ENCODE measurements around the gene MED12L.

MED12L gene

DNA sequence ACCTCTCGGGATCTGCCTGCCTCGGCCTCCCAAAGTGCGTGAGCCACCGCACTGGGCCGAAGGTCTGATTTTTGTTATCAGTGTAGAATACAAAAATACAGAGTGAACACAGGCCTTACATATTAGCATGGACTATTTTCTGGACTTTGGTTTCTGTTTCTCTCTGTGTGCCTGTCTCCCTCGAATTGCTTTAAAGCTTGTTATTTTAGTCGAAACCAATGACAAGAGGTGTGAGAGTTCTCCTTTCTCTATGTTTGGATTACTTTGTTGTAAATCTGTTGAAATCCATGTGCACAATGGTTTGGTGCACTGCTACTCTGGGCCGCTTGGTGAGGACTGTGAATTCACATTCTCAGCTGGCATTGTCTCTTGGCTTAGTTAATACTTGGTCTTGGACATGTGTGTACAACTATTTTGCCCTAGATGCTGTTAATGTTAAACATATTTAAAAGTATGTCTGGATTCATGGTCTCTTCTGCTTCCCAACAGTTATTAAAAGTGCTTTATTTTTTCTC lies 23.9 kb downstream of the MED12L start:
- ATAC-seq (ENCODE audit: low read depth), result no peak
- H3K4me3 ChIP-seq (ENCODE audit: severe bottlenecking), result no peak overlapping the region
- H3K27me3 ChIP-seq (ENCODE audit: insufficient read depth, poor library complexity, severe bottlenecking), result no peaks in the 10 kb centered on the region
- no peaks in the 10 kb centered on the region for H3K9me3 ChIP-seq (ENCODE audit: severe bottlenecking)
- no peaks in the 10 kb centered on the region for H3K4me1 ChIP-seq (ENCODE audit: insufficient read depth, poor library complexity, severe bottlenecking)
- no peak overlapping the region for H3K27ac ChIP-seq (ENCODE audit: poor library complexity, severe bottlenecking)
- H3K36me3 ChIP-seq (ENCODE audit: low read depth), result no peaks in the 10 kb centered on the region
- TF ChIP-seq CTCF (IDR thresholded peaks at IDR 0.05; ENCODE audit: poor library complexity, severe bottlenecking), result no peak
- no peak for DNase-seq (ENCODE audit: low spot score)

DNA sequence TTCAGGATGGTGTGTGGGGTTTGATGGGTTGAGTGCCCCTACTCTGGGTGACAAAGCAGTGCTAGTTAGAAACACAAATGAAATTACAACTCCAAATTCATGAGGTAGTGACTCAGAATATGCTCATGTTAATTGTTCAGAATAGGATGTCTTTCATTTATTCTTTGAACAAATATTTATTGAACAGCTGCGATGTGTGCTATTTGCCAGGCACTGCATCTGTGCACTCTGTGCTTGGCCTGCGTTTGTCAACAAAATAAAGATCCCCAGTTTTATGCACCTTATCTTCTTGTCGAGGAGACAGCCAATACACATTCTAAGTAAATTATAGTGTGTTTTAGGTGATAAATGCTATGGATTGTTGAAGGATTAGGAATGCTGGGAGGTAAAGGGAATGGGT lies 27.3 kb downstream of the MED12L start:
- Histone ChIP-seq H3K9me3 (ENCODE audit: severe bottlenecking) (no peaks in the 10 kb centered on the region), H3K36me3 (ENCODE audit: low read depth) (no peaks in the 10 kb centered on the region), H3K4me3 (ENCODE audit: severe bottlenecking) (no peak overlapping the region), H3K4me1 (ENCODE audit: insufficient read depth, poor library complexity, severe bottlenecking) (no peaks in the 10 kb centered on the region), H3K27me3 (ENCODE audit: insufficient read depth, poor library complexity, severe bottlenecking) (no peaks in the 10 kb centered on the region), H3K27ac (ENCODE audit: poor library complexity, severe bottlenecking) (no peak overlapping the region)
- DNase-seq (ENCODE audit: low spot score) (no peak), ATAC-seq (ENCODE audit: low read depth) (no peak)
- no peak for TF ChIP-seq CTCF (IDR thresholded peaks at IDR 0.05; ENCODE audit: poor library complexity, severe bottlenecking)

- H3K9me3 ChIP-seq (ENCODE audit: severe bottlenecking), result no peaks in the 10 kb centered on the region
- no peaks in the 10 kb centered on the region for H3K27me3 ChIP-seq (ENCODE audit: insufficient read depth, poor library complexity, severe bottlenecking)
- no peak for TF ChIP-seq CTCF (IDR thresholded peaks at IDR 0.05; ENCODE audit: poor library complexity, severe bottlenecking)
- ATAC-seq (ENCODE audit: low read depth), result no peak
- no peaks in the 10 kb centered on the region for H3K36me3 ChIP-seq (ENCODE audit: low read depth)
- no peaks in the 10 kb centered on the region for H3K4me1 ChIP-seq (ENCODE audit: insufficient read depth, poor library complexity, severe bottlenecking)
- H3K27ac ChIP-seq (ENCODE audit: poor library complexity, severe bottlenecking), result no peak overlapping the region
- no peak overlapping the region for H3K4me3 ChIP-seq (ENCODE audit: severe bottlenecking)
- DNase-seq (ENCODE audit: low spot score), result no peak
These were observed 27.9 kb downstream of the MED12L start for GRCh38 chr3:151113343-151113742.

- Histone ChIP-seq H3K4me3 (ENCODE audit: severe bottlenecking) (no peak overlapping the region), H3K4me1 (ENCODE audit: insufficient read depth, poor library complexity, severe bottlenecking) (no peaks in the 10 kb centered on the region), H3K36me3 (ENCODE audit: low read depth) (no peaks in the 10 kb centered on the region), H3K9me3 (ENCODE audit: severe bottlenecking) (no peaks in the 10 kb centered on the region), H3K27ac (ENCODE audit: poor library complexity, severe bottlenecking) (no peak overlapping the region), H3K27me3 (ENCODE audit: insufficient read depth, poor library complexity, severe bottlenecking) (no peaks in the 10 kb centered on the region)
- peak; percentile 29 for TF ChIP-seq CTCF (IDR thresholded peaks at IDR 0.05; ENCODE audit: poor library complexity, severe bottlenecking)
- no peak for ATAC-seq (ENCODE audit: low read depth)
- DNase-seq (ENCODE audit: low spot score), result no peak
These were observed 31.6 kb downstream of the MED12L start for GRCh38 chr3:151117047-151117446.

GRCh38 chr3:151119188-151119587 lies 33.7 kb downstream of the MED12L start:
- H3K27ac ChIP-seq (ENCODE audit: poor library complexity, severe bottlenecking), result no peak overlapping the region
- no peak overlapping the region for H3K4me3 ChIP-seq (ENCODE audit: severe bottlenecking)
- no peaks in the 10 kb centered on the region for H3K36me3 ChIP-seq (ENCODE audit: low read depth)
- H3K9me3 ChIP-seq (ENCODE audit: severe bottlenecking), result no peaks in the 10 kb centered on the region
- TF ChIP-seq CTCF (IDR thresholded peaks at IDR 0.05; ENCODE audit: poor library complexity, severe bottlenecking), result no peak
- H3K27me3 ChIP-seq (ENCODE audit: insufficient read depth, poor library complexity, severe bottlenecking), result no peaks in the 10 kb centered on the region
- peaks cover 2% of the 10 kb centered on the region for H3K4me1 ChIP-seq (ENCODE audit: insufficient read depth, poor library complexity, severe bottlenecking)
- ATAC-seq (ENCODE audit: low read depth) (no peak), DNase-seq (ENCODE audit: low spot score) (no peak)
